ENCODE results near the gene KDM3A. TPM values are rescaled to one million over a fixed set of nuclear protein-coding genes. Genes with fewer than 3 reads are reported as not detected.

KDM3A gene
- total RNA-seq, 3 donors from 2014 or later = 40.6 to 79.0 (median 61.3) TPM

- Histone ChIP-seq H3K36me3 (no peaks in the 10 kb centered on the region), H3K27ac (no peak overlapping the region), H3K27me3 (no peaks in the 10 kb centered on the region), H3K4me1 (no peaks in the 10 kb centered on the region), H3K4me3 (no peak overlapping the region), H3K9me3 (peaks cover 0 to 6% of the 10 kb centered on the region in 2 donors)
- intact Hi-C loops (cut with DNase I; ENCODE audit: low total_unique reads) = no loop called here
- TF ChIP-seq, protein P1, sequence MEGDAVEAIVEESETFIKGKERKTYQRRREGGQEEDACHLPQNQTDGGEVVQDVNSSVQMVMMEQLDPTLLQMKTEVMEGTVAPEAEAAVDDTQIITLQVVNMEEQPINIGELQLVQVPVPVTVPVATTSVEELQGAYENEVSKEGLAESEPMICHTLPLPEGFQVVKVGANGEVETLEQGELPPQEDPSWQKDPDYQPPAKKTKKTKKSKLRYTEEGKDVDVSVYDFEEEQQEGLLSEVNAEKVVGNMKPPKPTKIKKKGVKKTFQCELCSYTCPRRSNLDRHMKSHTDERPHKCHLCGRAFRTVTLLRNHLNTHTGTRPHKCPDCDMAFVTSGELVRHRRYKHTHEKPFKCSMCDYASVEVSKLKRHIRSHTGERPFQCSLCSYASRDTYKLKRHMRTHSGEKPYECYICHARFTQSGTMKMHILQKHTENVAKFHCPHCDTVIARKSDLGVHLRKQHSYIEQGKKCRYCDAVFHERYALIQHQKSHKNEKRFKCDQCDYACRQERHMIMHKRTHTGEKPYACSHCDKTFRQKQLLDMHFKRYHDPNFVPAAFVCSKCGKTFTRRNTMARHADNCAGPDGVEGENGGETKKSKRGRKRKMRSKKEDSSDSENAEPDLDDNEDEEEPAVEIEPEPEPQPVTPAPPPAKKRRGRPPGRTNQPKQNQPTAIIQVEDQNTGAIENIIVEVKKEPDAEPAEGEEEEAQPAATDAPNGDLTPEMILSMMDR (IDR thresholded peaks at IDR 0.05) = no peak
- TF ChIP-seq POLR2AphosphoS5 (IDR thresholded peaks at IDR 0.05) (no peak), POLR2A (IDR thresholded peaks at IDR 0.05) (no peak)
- no peak for DNase-seq (ENCODE audit: low spot score in 2 of 2)
These were observed 29.2 kb upstream of the KDM3A start for GRCh38 chr2:86412007-86412406.

GRCh38 chr2:86413296-86414094, 27.7 kb upstream of the KDM3A start:
- Histone ChIP-seq H3K27ac (no peak overlapping the region), H3K27me3 (no peaks in the 10 kb centered on the region), H3K4me1 (no peaks in the 10 kb centered on the region), H3K4me3 (peak overlapping the region in 1 of 3 donors; percentile 7), H3K36me3 (no peaks in the 10 kb centered on the region), H3K9me3 (peaks cover 0 to 6% of the 10 kb centered on the region in 2 donors)
- TF ChIP-seq, protein P1 (IDR thresholded peaks at IDR 0.05) = no peak
- no peak for TF ChIP-seq POLR2AphosphoS5 (IDR thresholded peaks at IDR 0.05)
- TF ChIP-seq POLR2A (IDR thresholded peaks at IDR 0.05) = no peak
- no peak for DNase-seq (ENCODE audit: low spot score in 2 of 2)
- intact Hi-C loops (cut with DNase I; ENCODE audit: low total_unique reads) = no loop called here

GRCh38 chr2:86414996-86415395, 26.2 kb upstream of the KDM3A start:
- no peak for DNase-seq (ENCODE audit: low spot score in 2 of 2)
- H3K4me1 ChIP-seq = no peaks in the 10 kb centered on the region
- H3K36me3 ChIP-seq = no peaks in the 10 kb centered on the region
- H3K27me3 ChIP-seq = no peaks in the 10 kb centered on the region
- H3K27ac ChIP-seq = no peak overlapping the region
- intact Hi-C loops (cut with DNase I; ENCODE audit: low total_unique reads) = no loop called here
- no peak overlapping the region for H3K4me3 ChIP-seq
- H3K9me3 ChIP-seq = peaks cover 0 to 6% of the 10 kb centered on the region in 2 donors
- TF ChIP-seq POLR2AphosphoS5 (IDR thresholded peaks at IDR 0.05) (no peak), POLR2A (IDR thresholded peaks at IDR 0.05) (no peak)
- TF ChIP-seq, protein P1 (IDR thresholded peaks at IDR 0.05) = no peak

GRCh38 chr2:86416146-86416545, 25.0 kb upstream of the KDM3A start:
- TF ChIP-seq, protein P1 (IDR thresholded peaks at IDR 0.05) = no peak
- TF ChIP-seq POLR2AphosphoS5 (IDR thresholded peaks at IDR 0.05) (no peak), POLR2A (IDR thresholded peaks at IDR 0.05) (no peak)
- intact Hi-C loops (cut with DNase I; ENCODE audit: low total_unique reads) = no loop called here
- no peaks in the 10 kb centered on the region for H3K4me1 ChIP-seq
- DNase-seq (ENCODE audit: low spot score in 2 of 2) = no peak
- no peaks in the 10 kb centered on the region for H3K36me3 ChIP-seq
- no peaks in the 10 kb centered on the region for H3K9me3 ChIP-seq
- H3K27ac ChIP-seq = no peak overlapping the region
- no peak overlapping the region for H3K4me3 ChIP-seq
- H3K27me3 ChIP-seq = no peaks in the 10 kb centered on the region

- Histone ChIP-seq H3K9me3 (peaks cover 0 to 7% of the 10 kb centered on the region in 2 donors), H3K27me3 (peaks cover 0 to 2% of the 10 kb centered on the region in 2 donors), H3K27ac (no peak overlapping the region), H3K4me1 (no peaks in the 10 kb centered on the region), H3K4me3 (no peak overlapping the region), H3K36me3 (no peaks in the 10 kb centered on the region)
- DNase-seq (ENCODE audit: low spot score in 2 of 2) = no peak
- intact Hi-C loops (cut with DNase I; ENCODE audit: low total_unique reads) = no loop called here
- TF ChIP-seq, protein P1 (IDR thresholded peaks at IDR 0.05) = no peak
These were observed 23.2 kb upstream of the KDM3A start for GRCh38 chr2:86417961-86418360.
